ENCODE measurements around the gene ITPKC.
"Not testable (repeated sequence)": the region's sequence is repeated elsewhere in the genome, so short reads cannot be mapped to it uniquely, and the experiment has no call there.

Gene ITPKC

DNA sequence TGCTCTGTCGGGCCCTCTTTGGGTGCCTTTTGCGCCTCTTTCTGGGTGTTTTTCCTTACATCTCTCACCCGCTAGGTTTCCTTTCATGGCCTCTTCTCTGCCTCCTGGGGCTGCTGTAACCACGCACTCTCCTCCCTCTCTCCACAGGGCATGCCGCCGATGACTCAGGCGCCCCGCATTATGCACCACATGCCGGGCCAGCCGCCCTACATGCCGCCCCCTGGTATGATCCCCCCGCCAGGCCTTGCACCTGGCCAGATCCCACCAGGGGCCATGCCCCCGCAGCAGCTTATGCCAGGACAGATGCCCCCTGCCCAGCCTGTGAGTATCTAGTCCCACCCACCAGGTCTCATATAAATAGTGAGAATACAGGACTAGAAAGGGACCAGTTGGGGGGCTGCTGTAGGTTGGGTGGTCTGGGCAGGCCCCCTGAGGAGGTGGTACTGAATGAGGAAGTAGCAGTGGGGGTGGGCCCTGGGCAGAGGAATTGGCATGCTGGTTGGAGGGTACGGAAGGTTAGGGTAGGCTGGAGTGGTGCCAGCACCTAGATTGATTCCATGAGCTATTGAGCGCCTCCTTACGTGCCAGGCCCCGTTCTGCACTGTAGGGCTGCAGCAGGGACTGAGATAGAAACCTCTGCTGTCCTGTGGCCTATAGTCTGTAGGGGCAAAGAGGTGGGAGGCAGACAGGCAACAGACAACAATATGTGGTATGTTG lies 46.0 kb downstream of the ITPKC start:
- FAIRE-seq (no peak), DNase-seq (ENCODE audit: low spot score) (no peak)

DNA sequence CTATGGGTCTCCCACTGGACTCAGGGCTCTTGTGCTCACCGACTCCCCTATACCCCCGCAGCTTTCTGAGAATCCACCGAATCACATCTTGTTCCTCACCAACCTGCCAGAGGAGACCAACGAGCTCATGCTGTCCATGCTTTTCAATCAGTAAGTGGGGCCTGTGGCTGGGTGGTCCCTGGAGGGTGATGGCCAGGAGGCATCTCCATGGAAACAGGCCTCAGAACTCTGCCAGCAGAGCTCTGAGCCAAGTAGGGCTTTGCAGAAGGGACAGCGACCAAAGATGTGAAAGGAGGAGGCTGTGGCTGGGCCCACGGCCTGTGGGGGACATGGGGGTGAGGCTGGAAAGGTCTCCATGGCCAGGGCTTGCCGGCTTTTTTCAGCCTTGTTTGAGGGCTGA lies 46.6 kb downstream of the ITPKC start:
- no peak for FAIRE-seq

DNA sequence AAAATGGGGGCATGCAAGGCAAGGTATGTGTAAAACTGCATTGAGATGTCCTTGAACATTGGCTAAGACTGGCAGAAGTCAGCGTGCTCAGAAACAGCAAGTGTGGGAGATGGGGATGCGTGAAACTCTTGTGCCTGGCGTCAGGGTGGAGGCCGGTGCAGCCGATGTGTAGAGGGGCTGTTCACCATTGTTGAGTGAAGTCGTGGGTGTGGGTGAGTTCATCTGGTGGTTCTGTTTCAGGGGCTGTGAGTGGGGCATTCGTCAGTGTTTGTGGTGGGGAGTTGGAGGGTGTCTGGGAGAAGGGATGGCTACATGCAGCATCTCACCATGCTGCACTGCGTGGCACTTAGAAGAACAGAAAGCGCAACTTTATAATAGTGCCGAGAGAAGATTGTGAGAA lies 47.1 kb downstream of the ITPKC start:
- FAIRE-seq (no peak), DNase-seq (ENCODE audit: low spot score) (no peak)

More for the DNA sequence above, 46.6 kb downstream of the ITPKC start:
- DNase-seq (ENCODE audit: low spot score): no peak

DNA sequence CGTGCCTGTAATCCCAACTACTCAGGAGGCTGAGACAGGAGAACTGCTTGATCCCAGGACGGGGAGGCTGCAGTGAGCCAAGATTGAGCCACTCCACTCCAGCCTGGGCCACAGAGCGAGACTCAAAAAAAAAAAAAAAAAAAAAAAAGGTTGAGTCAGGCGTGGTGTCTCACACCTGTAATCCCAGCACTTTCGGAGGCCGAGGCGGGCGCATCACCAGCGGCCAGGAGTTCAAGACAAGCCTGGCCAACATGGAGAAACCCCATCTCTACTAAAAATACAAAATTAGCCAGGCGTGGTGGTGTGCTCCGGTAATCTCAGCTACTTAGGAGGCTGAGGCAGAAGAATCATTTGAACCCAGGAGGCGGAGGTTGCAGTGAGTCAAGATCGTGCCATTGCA lies 49.5 kb downstream of the ITPKC start:
- FAIRE-seq: not testable (repeated sequence)

DNA sequence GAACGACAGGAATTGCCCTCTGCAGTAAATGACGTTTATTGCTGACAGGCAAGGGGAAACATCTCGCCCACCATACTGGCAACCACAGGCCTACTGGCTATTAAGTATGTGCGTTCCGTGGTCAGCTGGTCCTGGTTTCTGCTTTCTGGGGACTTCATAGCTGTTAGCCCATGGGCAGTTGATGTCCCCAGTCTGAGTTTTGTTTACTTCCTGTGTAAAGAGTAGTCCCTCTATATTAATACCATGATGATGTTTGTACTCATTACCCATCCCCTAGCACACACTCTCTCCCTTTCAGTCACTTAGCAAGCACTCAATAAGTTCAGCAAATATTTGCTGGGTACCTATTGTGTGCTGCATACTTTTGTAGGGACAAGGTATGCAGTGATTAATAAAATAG lies 52.0 kb downstream of the ITPKC start:
- FAIRE-seq (no peak), DNase-seq (ENCODE audit: low spot score) (no peak)

More for the DNA sequence above, 49.5 kb downstream of the ITPKC start:
- not testable (repeated sequence) for DNase-seq (ENCODE audit: low spot score)

DNA sequence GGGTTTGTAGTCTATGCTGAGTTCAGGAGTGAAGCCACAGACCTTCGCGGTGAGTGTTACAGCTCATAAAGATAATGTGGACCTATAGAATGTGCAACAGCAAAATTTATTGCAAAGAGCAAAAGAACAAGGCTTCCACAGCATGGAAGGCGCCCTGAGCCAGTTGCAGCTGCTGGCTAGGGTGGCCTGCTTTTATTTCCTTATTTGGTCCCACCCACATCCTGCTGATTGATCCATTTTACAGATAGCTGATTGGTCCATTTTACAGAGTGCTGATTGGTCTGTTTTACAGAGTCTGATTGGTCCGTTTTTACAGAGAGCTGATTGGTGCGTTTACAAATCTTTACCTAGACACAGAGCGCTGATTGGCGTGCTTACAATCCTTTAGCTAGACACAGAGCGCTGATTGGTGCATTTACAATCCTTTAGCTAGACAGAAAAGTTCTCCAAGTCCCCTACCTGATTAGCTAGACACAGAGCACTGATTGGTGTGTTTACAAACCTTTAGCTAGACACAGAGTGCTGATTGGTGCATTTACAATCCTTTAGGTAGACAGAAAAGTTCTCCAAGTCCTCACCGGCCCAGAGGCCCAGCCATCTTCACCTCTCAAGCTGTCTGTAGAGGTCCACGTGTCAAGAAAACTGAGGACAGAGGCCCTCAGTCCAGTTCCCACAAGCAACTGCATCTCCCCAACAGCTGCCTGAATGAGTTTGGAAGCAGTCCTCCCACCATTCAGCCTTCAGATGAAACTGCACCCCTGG lies 54.4 kb downstream of the ITPKC start:
- not testable (repeated sequence) for FAIRE-seq
- peak; percentile 3 for DNase-seq (ENCODE audit: low spot score)

DNA sequence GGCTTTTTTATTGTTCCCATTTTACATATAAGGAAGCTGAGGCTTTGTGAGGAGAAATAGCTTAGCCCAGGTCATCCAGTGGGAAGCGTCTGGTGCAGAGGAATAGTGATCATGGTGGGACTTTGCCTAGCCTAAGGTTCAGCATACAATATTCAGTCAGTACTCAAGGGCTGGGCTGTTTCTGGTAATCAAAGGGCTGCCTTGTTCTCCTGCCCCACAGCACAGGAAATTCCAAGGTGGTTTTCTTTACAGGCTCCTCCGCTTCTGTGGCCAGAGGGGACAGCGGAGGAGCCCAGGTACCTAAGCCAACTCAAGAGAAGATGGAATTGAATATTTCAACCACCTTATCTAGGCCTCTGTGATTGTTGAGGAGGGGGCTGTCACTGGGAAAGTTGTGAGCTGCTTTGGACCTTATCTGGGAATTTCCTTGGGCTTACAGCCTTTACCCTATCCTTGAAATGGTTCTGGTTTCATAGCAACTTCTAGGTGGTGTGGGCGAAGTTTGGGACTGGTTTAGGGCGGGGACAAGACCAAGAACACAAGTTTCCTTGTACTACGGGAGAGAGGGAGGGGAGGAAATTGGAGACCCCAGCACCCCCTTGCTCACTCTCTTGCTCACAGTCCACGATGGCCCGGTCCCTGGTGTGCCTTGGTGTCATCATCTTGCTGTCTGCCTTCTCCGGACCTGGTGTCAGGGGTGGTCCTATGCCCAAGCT lies 58.2 kb downstream of the ITPKC start, which contains the start of gene MIA:
Gene MIA, plus strand, starts transcription at position 606 of the 716 bp plus-strand sequence. Its CDS starts 22 bp downstream, at position 628.
- FAIRE-seq: no peak

DNA sequence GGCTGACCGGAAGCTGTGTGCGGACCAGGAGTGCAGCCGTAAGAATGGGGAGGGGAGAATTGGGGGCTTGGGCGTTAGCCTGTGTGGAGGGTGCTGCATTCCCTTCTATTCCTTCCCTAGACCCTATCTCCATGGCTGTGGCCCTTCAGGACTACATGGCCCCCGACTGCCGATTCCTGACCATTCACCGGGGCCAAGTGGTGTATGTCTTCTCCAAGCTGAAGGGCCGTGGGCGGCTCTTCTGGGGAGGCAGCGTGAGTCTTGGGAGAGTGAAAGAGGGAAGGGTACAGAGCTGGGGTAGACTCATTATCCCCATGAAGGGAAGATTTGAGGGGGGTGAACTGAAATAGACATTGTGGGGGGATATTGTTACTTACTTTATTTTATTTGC lies 58.7 kb downstream of the ITPKC start:
- DNase-seq (ENCODE audit: low spot score): no peak
- FAIRE-seq: no peak

More for the DNA sequence above, 58.2 kb downstream of the ITPKC start, which contains the start of gene MIA:
- DNase-seq (ENCODE audit: low spot score): no peak

DNA sequence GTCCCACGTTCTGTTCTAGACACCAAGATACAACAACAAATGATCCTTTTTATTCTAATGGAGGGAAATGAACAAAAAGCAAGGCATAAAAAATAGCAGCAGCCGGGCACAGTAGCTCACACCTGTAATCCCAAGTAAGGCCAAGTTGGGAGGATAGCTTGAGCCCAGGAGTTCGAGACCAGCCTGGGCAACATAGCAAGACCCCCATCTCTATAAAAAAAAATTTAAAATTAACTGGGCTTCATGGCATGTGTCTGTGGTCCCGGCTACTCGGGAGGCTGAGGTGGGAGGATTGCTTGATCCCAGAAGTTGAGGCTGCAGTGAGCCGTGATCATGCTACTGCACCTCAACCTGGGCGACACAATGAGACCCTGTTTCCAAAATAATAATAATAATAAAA lies 59.5 kb downstream of the ITPKC start:
- FAIRE-seq: no peak
- DNase-seq (ENCODE audit: low spot score): no peak

DNA sequence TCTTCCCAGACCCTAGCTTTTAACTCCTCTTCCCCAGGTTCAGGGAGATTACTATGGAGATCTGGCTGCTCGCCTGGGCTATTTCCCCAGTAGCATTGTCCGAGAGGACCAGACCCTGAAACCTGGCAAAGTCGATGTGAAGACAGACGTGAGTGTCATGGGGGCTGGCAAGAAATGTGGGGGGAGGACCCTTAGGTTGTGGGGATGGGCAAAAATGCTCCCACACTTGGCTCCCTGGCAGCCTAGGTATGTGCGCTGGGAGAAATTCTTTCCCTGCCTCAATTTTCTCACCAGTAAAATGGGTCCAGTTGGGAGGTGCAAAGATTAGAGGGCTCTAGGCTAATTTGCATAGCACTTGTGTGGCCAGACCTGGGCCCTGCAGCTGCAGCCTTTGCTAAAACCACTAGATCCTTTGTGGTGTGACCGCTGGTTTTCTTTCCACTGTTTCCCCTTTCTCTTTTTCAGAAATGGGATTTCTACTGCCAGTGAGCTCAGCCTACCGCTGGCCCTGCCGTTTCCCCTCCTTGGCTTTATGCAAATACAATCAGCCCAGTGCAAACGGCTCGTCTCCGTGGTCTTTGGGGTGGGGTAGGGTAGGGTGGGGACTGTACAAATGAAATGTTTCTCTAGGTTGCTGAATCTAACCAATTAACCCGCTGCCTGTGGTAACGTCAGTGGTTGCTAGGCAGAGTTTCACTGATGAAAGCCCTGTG lies 60.2 kb downstream of the ITPKC start:
- FAIRE-seq (no peak), DNase-seq (ENCODE audit: low spot score) (peak; percentile 74)

DNA sequence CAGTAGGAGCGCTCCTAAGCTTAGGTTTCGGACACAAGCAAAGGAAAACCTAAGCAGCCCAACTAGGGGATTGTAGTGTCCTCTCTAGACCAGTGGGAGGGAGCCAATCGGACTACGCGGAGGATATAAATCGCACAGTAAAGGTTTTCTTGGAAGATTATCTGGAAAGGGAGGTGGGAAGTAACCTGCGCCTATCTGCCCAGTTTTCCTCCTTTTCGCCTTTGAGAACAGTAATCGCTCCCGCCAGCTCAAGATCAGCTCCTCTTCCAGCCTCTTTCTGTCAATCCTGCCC lies 60.7 kb downstream of the ITPKC start:
- FAIRE-seq (no peak), DNase-seq (ENCODE audit: low spot score) (no peak)

DNA sequence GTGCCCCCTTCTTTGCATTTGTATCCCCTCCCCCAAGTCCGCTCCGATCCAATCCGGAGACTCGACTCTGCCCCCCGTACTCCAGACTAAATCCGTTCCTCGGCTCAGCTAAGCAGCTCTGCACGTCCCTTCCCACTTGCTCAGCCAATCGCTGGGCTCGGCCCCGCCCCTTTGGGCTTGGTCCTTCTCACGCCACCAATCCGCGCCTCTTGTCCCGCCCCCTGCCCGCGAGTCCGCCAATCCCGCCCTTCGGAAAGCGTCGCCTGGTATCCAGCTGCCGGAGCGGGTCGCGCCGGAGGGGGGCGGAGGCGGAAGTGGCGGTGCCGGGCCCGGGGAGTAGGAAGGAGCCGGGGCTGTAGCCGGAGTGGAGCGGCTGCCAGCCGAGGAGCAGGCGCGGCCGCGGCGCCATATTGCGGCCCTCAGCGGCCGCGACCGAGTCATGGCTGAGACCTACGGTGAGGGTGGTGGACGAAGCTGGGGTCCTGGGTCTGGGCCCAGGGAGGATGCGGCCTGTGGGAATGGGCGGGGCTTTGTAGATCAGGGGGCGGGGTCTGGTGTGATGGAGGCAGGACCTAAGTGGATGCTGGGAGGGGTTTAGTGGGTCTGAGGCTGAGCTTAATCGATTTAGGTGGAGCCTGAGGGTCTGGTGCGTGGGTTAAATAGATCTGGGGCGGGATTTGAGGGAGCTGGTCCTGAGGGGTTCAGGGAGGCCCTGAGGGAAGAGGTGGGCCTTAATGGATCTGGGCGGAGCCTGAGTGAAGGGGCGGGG lies 61.2 kb downstream of the ITPKC start, which contains the start of gene RAB4B:
Gene RAB4B, plus strand, starts transcription at position 311 of the 769 bp plus-strand sequence. Its CDS starts 129 bp downstream, at position 440.
- FAIRE-seq (peak; percentile 81), DNase-seq (ENCODE audit: low spot score) (peak; percentile 95)

DNA sequence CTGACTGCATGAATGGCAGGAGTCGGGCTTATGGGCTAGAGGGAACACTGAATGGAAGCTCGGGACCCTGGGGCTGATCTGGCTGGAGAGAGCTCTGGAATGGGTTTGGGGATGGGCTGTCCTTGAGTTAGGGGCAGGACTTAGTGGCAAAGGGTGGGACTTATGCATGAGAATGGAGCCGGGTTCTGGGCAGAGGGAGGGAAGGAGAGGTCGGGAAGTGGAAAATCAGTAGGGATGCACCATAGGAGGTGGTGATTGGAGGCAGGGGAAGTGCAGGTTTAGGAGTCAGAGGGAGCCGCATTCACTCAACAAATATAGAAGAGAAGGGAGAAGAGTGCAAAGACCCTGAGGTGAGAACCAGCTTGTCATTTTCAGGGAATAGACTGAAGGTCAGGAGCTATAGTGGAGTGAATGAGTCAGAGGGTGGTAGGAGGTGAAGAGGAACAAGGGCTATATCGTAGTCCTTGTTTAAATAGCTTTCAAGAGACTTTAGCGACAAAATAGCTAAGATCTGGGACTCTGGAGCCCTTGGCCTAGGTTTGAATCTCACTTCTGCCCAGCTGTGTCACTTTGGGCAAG lies 61.9 kb downstream of the ITPKC start:
- DNase-seq (ENCODE audit: low spot score) (peak; percentile 4), FAIRE-seq (no peak)

DNA sequence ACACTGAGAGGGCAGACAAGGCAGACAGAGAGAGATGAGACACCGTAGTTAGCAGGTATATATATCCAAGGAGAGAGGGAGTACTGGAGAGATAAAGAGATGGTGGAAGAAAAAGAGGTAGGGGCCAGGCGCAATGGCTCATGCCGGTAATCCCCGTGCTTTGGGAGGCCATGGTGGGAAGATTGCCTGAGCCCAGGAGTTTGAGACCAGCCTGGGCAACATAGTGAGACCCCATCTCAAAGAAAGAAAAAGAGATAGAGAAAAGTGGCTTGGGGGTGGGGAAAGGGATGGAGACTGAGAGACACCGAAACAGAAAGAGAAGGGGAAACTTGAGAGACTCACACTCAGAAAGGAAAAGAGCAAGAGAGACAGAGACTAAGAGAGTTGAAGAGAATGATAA lies 63.7 kb downstream of the ITPKC start:
- DNase-seq (ENCODE audit: low spot score): no peak
- no peak for FAIRE-seq

DNA sequence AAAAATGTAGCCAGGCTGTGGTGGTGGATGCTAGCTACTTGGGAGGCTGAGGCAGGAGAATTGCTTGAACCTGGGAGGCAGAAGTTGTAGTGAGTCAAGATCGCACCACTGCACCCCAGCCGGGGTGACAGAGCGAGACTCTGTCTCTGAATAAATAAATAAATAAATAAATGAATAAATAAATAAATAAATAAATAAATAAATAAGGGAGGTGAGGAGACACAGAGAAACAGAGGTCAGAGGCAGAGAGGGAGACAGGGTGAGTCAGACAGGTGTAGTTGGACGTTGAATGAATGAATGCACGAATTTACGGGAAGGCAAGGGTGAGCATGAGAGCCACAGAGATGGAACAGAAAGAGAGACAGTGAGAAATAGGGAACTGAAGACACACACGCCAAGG lies 64.2 kb downstream of the ITPKC start:
- DNase-seq (ENCODE audit: low spot score): no peak
- FAIRE-seq: no peak

DNA sequence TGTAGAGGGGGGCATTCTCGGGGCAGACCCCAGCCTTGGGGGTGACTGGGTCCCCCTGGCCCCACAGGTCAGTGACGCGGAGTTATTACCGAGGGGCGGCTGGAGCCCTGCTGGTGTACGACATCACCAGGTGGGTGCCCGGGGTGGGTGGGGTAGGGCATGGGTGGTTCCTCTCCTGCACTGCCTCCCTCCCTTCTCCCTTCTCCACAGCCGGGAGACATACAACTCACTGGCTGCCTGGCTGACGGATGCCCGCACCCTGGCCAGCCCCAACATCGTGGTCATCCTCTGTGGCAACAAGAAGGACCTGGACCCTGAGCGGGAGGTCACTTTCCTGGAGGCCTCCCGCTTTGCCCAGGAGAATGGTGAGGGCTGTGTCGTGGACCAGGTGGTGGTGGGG lies 66.8 kb downstream of the ITPKC start:
- FAIRE-seq (no peak), DNase-seq (ENCODE audit: low spot score) (no peak)

DNA sequence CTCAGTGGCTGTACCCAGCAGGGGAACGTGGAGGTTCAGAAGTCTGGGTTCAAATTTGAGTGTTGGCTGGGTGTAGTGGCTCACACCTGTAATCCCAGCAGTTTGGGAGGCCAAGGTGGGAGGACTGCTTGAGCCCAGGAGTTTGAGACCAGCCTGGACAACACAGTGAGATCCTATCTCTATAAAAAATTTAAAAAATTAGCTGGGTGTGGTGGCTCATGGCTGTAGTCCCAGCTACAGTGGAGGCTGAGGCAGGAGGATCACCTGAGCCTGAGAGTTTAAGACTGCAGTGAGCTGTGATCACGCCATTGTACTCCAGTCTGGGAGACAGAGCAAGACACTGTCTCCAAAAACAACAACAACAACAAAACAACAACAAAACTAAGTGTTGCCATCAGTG lies 67.2 kb downstream of the ITPKC start:
- not testable (repeated sequence) for FAIRE-seq; DNase-seq (ENCODE audit: low spot score)

DNA sequence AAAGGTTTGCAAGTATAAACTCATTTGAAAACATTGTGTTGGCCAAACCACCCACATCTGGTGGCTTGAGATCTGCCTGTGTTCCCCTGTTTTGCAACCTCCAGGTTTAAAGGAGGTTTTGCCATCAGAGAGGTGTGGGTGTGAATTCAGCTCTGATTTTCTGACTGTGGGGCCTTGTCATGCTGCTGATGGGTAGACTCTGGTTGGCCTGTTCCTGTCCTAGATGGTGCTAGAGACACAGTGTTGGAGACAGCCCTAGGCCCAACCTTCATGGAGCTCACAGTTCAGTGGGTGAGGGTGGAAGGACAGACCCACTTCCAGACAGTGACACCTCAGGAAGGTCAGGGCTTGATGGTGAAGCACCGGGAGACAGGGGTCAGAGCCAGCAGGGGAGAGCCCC lies 68.6 kb downstream of the ITPKC start:
- FAIRE-seq (no peak), DNase-seq (ENCODE audit: low spot score) (no peak)

DNA sequence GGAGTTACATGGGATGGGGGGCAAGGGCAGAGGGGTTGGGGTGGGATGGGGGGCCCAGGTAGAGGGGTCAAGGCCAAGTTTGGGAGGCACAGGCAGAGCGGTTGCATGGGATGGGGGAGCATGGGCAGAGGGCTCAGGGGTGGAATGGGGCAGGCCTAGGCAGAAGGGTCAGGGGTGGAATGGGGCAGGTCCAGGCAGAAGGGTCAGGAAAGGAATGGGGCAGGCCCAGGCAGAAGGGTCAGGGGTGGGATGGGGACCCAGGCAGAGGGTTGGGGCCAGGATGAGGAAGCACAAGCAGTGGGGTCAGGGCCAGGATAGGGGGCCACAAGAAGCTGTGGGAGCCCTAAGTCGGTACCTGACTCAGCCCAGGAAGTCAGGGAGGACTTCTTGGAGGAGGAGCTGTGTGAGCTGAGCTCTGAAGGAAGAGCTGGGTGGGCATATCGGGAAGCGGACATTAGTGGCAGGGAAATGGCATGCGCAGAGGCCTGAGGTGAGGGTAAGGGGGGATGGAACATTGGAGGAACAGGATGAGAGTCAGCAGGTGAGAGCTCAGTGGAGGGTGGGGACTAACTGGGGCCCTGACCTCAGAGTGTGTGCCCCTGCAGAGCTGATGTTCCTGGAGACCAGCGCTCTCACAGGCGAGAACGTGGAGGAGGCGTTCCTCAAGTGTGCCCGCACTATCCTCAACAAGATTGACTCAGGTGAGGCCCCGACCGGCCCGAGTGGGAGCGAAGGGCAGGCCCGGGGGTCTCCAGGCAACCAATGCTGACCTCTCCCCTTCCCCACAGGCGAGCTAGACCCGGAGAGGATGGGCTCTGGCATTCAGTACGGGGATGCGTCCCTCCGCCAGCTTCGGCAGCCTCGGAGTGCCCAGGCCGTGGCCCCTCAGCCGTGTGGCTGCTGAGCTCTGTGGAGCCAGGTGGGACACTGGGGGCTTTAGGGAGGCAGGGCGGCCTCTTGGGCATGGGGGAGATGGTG lies 69.4 kb downstream of the ITPKC start:
- FAIRE-seq: no peak
- no peak for DNase-seq (ENCODE audit: low spot score)
